ENCODE measurements around the gene EFCAB12. TPM values are rescaled to one million over a fixed set of nuclear protein-coding genes. Genes with fewer than 3 reads are reported as not detected.
"Not testable (repeated sequence)": the region's sequence is repeated elsewhere in the genome, so short reads cannot be mapped to it uniquely, and the experiment has no call there.

The EFCAB12 gene
- polyA plus RNA-seq, 3 donors from 2014 or later, result 0.12 TPM; not detected in 2

GRCh38 chr3:129371041-129371826 lies 57.2 kb downstream of the EFCAB12 start:
- Mint-ChIP-seq H3K27me3 (ENCODE audit: low read depth in 3 of 3) (peaks cover 0 to 2% (median 0%) of the 10 kb centered on the region in 3 donors), H3K4me3 (no peak overlapping the region), H3K9me3 (no peaks in the 10 kb centered on the region), H3K4me1 (no peaks in the 10 kb centered on the region), H3K27ac (no peak overlapping the region), H3K36me3 (peaks cover 0 to 3% (median 0%) of the 10 kb centered on the region in 3 donors)
- DNase-seq, result no peak

GRCh38 chr3:129370248-129370964 lies 58.0 kb downstream of the EFCAB12 start:
- H3K4me1 Mint-ChIP-seq, result no peaks in the 10 kb centered on the region

DNA sequence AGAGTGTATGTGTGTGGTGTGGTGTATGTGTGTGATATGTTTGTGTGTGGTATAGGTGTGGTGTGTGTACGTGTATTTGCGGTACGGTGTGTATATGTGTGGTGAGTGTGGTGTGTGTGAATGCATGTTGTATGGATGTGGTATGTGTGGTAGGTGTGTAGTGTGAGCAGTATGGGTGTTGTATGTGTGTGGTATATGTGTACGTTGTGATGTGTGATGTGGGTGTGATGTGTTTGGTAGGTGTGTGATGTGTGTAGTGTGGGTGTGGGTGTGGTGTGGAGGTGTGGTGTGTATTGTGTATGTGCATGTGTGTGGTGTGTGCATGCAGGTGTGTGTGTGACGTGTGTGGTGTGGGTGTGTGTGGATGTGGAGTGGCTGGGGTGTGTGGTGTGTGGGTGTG lies 58.7 kb downstream of the EFCAB12 start:
- no peaks in the 10 kb centered on the region for H3K9me3 Mint-ChIP-seq

More at GRCh38 chr3:129370248-129370964, 58.0 kb downstream of the EFCAB12 start:
- no peaks in the 10 kb centered on the region for H3K9me3 Mint-ChIP-seq
- peaks cover 0 to 2% (median 2%) of the 10 kb centered on the region in 3 donors for H3K27me3 Mint-ChIP-seq (ENCODE audit: low read depth in 3 of 3)
- H3K27ac Mint-ChIP-seq, result no peak overlapping the region
- H3K4me3 Mint-ChIP-seq, result no peak overlapping the region
- DNase-seq, result no peak
- H3K36me3 Mint-ChIP-seq, result peaks cover 0 to 3% (median 0%) of the 10 kb centered on the region in 3 donors

GRCh38 chr3:129367821-129368220 lies 60.6 kb downstream of the EFCAB12 start:
- Mint-ChIP-seq H3K36me3 (no peaks in the 10 kb centered on the region), H3K27me3 (ENCODE audit: low read depth in 3 of 3) (peaks cover 0 to 2% (median 2%) of the 10 kb centered on the region in 3 donors), H3K4me1 (no peaks in the 10 kb centered on the region), H3K9me3 (no peaks in the 10 kb centered on the region), H3K27ac (no peak overlapping the region), H3K4me3 (no peak overlapping the region)
- no peak for DNase-seq

More for the DNA sequence above, 58.7 kb downstream of the EFCAB12 start:
- DNase-seq, result no peak
- Mint-ChIP-seq H3K27ac (no peak overlapping the region), H3K27me3 (ENCODE audit: low read depth in 3 of 3) (peaks cover 0 to 2% (median 2%) of the 10 kb centered on the region in 3 donors), H3K36me3 (no peaks in the 10 kb centered on the region), H3K4me3 (no peak overlapping the region), H3K4me1 (no peaks in the 10 kb centered on the region)

- Mint-ChIP-seq H3K27me3 (ENCODE audit: low read depth in 3 of 3) (peaks cover 0 to 2% (median 2%) of the 10 kb centered on the region in 3 donors), H3K4me3 (no peak overlapping the region), H3K4me1 (no peaks in the 10 kb centered on the region), H3K9me3 (no peaks in the 10 kb centered on the region), H3K36me3 (no peaks in the 10 kb centered on the region), H3K27ac (no peak overlapping the region)
- DNase-seq, result no peak
These were observed 62.1 kb downstream of the EFCAB12 start for GRCh38 chr3:129366312-129366831.

DNA sequence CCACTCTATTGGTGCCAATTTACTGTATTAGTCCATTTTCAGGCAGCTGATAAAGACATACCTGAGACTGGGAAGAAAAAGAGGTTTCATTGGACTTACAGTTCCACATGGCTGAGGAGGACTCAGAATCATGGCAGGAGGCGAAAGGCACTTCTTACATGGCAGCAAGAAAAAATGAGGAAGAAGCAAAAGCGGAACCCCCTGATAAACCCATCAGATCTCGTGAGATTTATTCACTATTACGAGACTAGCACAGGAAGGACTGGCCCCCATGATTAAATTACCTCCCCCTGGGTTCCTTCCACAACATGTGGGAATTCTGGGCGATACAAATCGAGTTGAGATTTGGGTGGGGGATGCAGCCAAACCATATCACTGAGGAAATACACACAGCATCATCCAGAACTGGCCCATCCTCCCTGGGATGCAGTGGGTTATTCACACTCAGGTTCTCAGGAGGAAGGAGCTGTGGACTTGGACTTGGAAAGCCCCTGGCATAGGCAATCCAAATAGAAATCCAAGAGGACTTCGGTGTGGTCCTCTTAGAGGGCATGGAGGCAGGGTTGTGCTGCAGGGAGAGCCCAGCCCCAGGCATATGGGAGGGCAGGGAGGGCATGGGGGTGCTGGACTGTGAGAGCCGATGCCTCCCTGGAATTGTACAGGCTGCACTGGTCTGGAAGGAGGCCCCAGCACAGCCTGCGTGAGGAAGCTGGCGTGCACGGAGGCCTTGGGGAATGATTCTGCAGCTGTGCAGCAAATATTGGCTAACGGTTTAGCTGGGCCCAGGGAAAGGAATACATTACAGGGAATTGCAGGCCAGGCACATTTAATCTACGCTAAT lies 62.9 kb downstream of the EFCAB12 start:
- DNase-seq, result no peak
- H3K27me3 Mint-ChIP-seq (ENCODE audit: low read depth in 3 of 3), result peaks cover 0 to 2% (median 2%) of the 10 kb centered on the region in 3 donors
- H3K27ac Mint-ChIP-seq, result no peak overlapping the region
- no peaks in the 10 kb centered on the region for H3K36me3 Mint-ChIP-seq
- no peak overlapping the region for H3K4me3 Mint-ChIP-seq
- H3K4me1 Mint-ChIP-seq, result no peaks in the 10 kb centered on the region
- H3K9me3 Mint-ChIP-seq, result no peaks in the 10 kb centered on the region

GRCh38 chr3:129364811-129365210 lies 63.6 kb downstream of the EFCAB12 start:
- not testable (repeated sequence) for H3K9me3 Mint-ChIP-seq; H3K27ac Mint-ChIP-seq; H3K27me3 Mint-ChIP-seq (ENCODE audit: low read depth in 3 of 3); DNase-seq; H3K4me3 Mint-ChIP-seq; H3K4me1 Mint-ChIP-seq; H3K36me3 Mint-ChIP-seq

- DNase-seq; H3K27me3 Mint-ChIP-seq (ENCODE audit: low read depth in 3 of 3); H3K4me3 Mint-ChIP-seq; H3K9me3 Mint-ChIP-seq; H3K4me1 Mint-ChIP-seq; H3K27ac Mint-ChIP-seq; H3K36me3 Mint-ChIP-seq: not testable (repeated sequence)
These were observed 65.1 kb downstream of the EFCAB12 start for GRCh38 chr3:129363356-129363755.

- H3K27me3 Mint-ChIP-seq (ENCODE audit: low read depth in 3 of 3), result peaks cover 0 to 3% (median 3%) of the 10 kb centered on the region in 3 donors
These were observed 67.6 kb downstream of the EFCAB12 start for GRCh38 chr3:129360705-129361460.

GRCh38 chr3:129360171-129360611 lies 68.2 kb downstream of the EFCAB12 start:
- H3K27ac Mint-ChIP-seq, result no peak overlapping the region
- H3K4me1 Mint-ChIP-seq, result no peaks in the 10 kb centered on the region
- no peak overlapping the region for H3K4me3 Mint-ChIP-seq
- H3K9me3 Mint-ChIP-seq, result no peaks in the 10 kb centered on the region
- peaks cover 0 to 3% (median 1%) of the 10 kb centered on the region in 3 donors for H3K27me3 Mint-ChIP-seq (ENCODE audit: low read depth in 3 of 3)
- no peaks in the 10 kb centered on the region for H3K36me3 Mint-ChIP-seq
- DNase-seq, result no peak

More at GRCh38 chr3:129360705-129361460, 67.6 kb downstream of the EFCAB12 start:
- Mint-ChIP-seq H3K9me3 (no peaks in the 10 kb centered on the region), H3K4me1 (no peaks in the 10 kb centered on the region), H3K27ac (no peak overlapping the region), H3K4me3 (no peak overlapping the region), H3K36me3 (no peaks in the 10 kb centered on the region)
- no peak for DNase-seq

GRCh38 chr3:129358772-129359371 lies 69.6 kb downstream of the EFCAB12 start:
- Mint-ChIP-seq H3K27me3 (ENCODE audit: low read depth in 3 of 3) (peaks cover 0 to 3% (median 1%) of the 10 kb centered on the region in 3 donors), H3K4me1 (no peaks in the 10 kb centered on the region), H3K27ac (no peak overlapping the region), H3K4me3 (no peak overlapping the region), H3K9me3 (no peaks in the 10 kb centered on the region), H3K36me3 (no peaks in the 10 kb centered on the region)
- no peak for DNase-seq

DNA sequence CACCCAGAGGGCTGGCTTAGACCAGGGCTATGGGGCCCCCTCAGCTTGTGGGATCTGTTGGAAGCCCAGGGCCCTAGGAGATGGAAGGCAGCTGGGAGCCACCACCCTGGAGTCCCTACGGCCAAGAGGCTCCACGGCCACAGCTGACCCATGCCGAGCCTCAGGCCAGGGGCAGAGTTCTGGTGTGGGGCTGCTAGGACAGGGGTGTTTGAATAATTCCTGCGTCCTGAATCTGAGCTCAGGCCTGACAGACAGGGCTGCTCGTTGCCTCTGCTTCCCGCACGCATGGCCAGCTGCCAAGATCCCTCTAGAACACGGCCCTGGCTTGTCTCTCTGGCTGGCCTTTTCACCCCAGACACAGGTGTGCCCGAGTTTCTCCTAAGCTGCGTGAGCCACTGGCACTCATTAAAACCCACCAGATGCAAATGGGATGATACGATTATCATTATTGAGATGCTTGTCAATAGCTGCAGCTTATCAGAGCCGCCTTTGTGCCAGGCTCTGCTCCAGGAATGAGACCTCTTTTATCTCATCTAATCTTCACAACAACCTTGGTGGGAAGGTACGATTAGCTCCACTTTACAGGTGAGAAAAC lies 70.2 kb downstream of the EFCAB12 start:
- H3K9me3 Mint-ChIP-seq, result no peaks in the 10 kb centered on the region
- H3K4me1 Mint-ChIP-seq, result no peaks in the 10 kb centered on the region
- H3K36me3 Mint-ChIP-seq, result no peaks in the 10 kb centered on the region
- H3K27me3 Mint-ChIP-seq (ENCODE audit: low read depth in 3 of 3), result peaks cover 0 to 3% (median 1%) of the 10 kb centered on the region in 3 donors
- no peak overlapping the region for H3K27ac Mint-ChIP-seq
- H3K4me3 Mint-ChIP-seq, result no peak overlapping the region
- no peak for DNase-seq

All from immature natural killer cell (primary cell).